Fibroblast of pulmonary artery (primary cell): ENCODE data around the gene PALLD.
A peak's percentile ranks its signal among the peaks of the same experiment; 100 is the strongest.

Experiments used
- DNase-seq: peaks from one replicate; pipeline ENCODE4 v3.0.0-alpha.2; 2010; ENCODE audit warnings: low read depth
- H3K4me3 ChIP-seq: replicated peaks from 2 replicates; pipeline ENCODE4 v1.5.1; 2011; ENCODE audit warnings: low read depth, mild to moderate bottlenecking, control low read depth, low read length, moderate library complexity
- CTCF ChIP-seq: IDR thresholded peaks from 2 replicates; pipeline ENCODE4 v1.5.1; 2011; ENCODE audit warnings: mild to moderate bottlenecking, control low read depth, low read length, inconsistent platforms; ENCODE audit errors: missing control alignments

Gene PALLD

GRCh38 chr4:168641811-168642140, 144.9 kb downstream of the PALLD start:
- no peak for TF ChIP-seq CTCF
- no peak for DNase-seq

GRCh38 chr4:168642591-168642990, 145.7 kb downstream of the PALLD start:
- H3K4me3 ChIP-seq: no peak overlapping the region
- no peak for DNase-seq
- no peak for TF ChIP-seq CTCF

More at GRCh38 chr4:168641811-168642140, 144.9 kb downstream of the PALLD start:
- H3K4me3 ChIP-seq: no peak overlapping the region

GRCh38 chr4:168643111-168643795, 146.4 kb downstream of the PALLD start:
- TF ChIP-seq CTCF: no peak
- peak; percentile 58 for DNase-seq
- no peak overlapping the region for H3K4me3 ChIP-seq

- no peak for DNase-seq
- TF ChIP-seq CTCF: no peak
- H3K4me3 ChIP-seq: no peak overlapping the region
These were observed 146.9 kb downstream of the PALLD start for GRCh38 chr4:168643796-168644159.

- no peak for TF ChIP-seq CTCF
- DNase-seq: no peak
- no peak overlapping the region for H3K4me3 ChIP-seq
These were observed 149.3 kb downstream of the PALLD start for GRCh38 chr4:168646001-168646768.

GRCh38 chr4:168647646-168648375, 151.0 kb downstream of the PALLD start:
- no peak for TF ChIP-seq CTCF
- no peak for DNase-seq
- no peak overlapping the region for H3K4me3 ChIP-seq
